Peyer's patch (tissue), 4 donors: ENCODE results near the gene ERICH6.

ENCODE experiments used
- CTCF ChIP-seq, 6 experiments: fragments of 450-650 bp in 4 of 6; fragments of 200-600 bp in 2 of 6; sonication (generic) in 1 of 6; IDR thresholded peaks; one replicate each; pipeline ENCODE4 v1.5.1; 2017 to 2019; ENCODE audit warnings: antibody characterized with exemption in 6 of 6, mild to moderate bottlenecking in 3 of 6, moderate library complexity in 1 of 6
- POLR2A ChIP-seq, 2 donors: fragments of 450-650 bp; IDR thresholded peaks; one replicate each; pipeline ENCODE4 v1.5.1; 2017; ENCODE audit warnings: antibody characterized with exemption in 2 of 2, mild to moderate bottlenecking in 2 of 2, moderate library complexity in 2 of 2

- TF ChIP-seq CTCF (IDR thresholded peaks at IDR 0.05) (no peak), POLR2A (IDR thresholded peaks at IDR 0.05) (no peak)
Observed at GRCh38 chr3:150746791-150747590, 43.3 kb upstream of the ERICH6 start.
